C4-2B (cell line): ENCODE results near the gene FBXW4.

Experiments
- ZFX ChIP-seq: fragments of 450-650 bp; IDR thresholded peaks from 2 replicates; pipeline ENCODE4 v1.6.1; 2017
- TF ChIP-seq, protein P1 (sequence below): fragments of 450-650 bp; conservative IDR thresholded peaks from 2 replicates; pipeline ENCODE4 v1.5.1; 2017; ENCODE audit warnings: mild to moderate bottlenecking

DNA sequence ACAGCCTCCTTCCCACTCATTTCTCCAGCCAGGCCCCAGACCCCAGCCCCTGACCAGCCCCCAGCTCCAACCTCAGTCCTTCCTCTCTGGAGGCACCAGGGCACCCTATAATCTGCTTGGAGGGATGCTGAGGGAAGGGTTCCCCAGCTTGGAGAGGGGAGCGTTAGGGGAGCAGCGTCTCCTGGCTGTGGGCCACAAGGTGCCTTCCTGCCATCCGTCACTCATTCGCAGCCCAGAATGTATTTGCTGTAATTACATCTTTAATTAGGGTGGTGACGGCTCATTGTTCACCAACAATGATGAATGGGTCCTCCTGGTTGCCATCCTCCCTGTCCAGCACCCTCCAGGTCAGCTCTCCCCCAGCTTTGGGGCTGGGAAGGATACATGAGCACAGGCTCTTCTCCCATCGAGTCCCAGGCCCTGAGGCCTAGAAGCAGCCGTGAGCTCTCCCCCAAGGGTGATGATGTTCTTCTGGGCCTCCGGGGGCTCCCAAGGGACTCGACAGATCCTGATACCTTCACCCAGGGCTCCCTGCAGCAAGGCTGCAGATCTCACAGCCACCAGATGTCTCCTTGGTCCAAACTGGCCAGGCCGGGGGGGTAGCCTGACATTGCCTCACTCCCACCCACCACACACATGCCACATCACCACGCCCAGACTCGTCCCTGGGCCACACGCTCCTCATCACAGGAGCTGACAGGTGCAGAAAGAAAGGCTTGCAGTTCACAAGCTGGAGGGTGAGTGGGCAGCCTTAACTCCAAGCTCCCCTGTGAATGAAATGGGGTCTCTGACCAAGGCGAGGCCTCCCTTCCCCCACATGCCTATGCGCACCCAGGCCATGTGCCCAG, 133.7 kb downstream of the FBXW4 start:
- TF ChIP-seq, protein P1, sequence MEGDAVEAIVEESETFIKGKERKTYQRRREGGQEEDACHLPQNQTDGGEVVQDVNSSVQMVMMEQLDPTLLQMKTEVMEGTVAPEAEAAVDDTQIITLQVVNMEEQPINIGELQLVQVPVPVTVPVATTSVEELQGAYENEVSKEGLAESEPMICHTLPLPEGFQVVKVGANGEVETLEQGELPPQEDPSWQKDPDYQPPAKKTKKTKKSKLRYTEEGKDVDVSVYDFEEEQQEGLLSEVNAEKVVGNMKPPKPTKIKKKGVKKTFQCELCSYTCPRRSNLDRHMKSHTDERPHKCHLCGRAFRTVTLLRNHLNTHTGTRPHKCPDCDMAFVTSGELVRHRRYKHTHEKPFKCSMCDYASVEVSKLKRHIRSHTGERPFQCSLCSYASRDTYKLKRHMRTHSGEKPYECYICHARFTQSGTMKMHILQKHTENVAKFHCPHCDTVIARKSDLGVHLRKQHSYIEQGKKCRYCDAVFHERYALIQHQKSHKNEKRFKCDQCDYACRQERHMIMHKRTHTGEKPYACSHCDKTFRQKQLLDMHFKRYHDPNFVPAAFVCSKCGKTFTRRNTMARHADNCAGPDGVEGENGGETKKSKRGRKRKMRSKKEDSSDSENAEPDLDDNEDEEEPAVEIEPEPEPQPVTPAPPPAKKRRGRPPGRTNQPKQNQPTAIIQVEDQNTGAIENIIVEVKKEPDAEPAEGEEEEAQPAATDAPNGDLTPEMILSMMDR: no peak
- TF ChIP-seq ZFX: no peak
